Nephron progenitor cell (in vitro differentiated cells): Measurements from ENCODE around the gene KRTAP26-1.

Source experiments
- DNase-seq: peaks from one replicate; pipeline ENCODE4 v3.0.0; 2021
- H3K27ac Mint-ChIP-seq: 2 replicates; pipeline ENCODE4 v1.8.0; 2021; ENCODE audit warnings: mild to moderate bottlenecking, moderate library complexity, mixed read lengths
- H3K27me3 Mint-ChIP-seq: 2 replicates; pipeline ENCODE4 v1.8.0; 2021; ENCODE audit warnings: mild to moderate bottlenecking, low read depth, mixed read lengths; ENCODE audit not compliant: poor library complexity
- H3K36me3 Mint-ChIP-seq: 2 replicates; pipeline ENCODE4 v1.8.0; 2021; ENCODE audit warnings: low read depth, mixed read lengths
- H3K4me1 Mint-ChIP-seq: 2 replicates; pipeline ENCODE4 v1.8.0; 2021; ENCODE audit warnings: mixed read lengths
- H3K4me3 Mint-ChIP-seq: 2 replicates; pipeline ENCODE4 v1.8.0; 2021; ENCODE audit warnings: mild to moderate bottlenecking, moderate library complexity, mixed read lengths
- H3K9me3 Mint-ChIP-seq: 2 replicates; pipeline ENCODE4 v1.8.0; 2021; ENCODE audit warnings: mild to moderate bottlenecking, moderate library complexity, mixed read lengths
- CTCF ChIP-seq: fragments of 200-600 bp; sonication (generic); IDR thresholded peaks from 2 replicates; pipeline ENCODE4 v1.5.0; 2021; ENCODE audit warnings: antibody characterized with exemption

KRTAP26-1 gene

GRCh38 chr21:30315701-30316100 is 4.4 kb downstream of the KRTAP26-1 start:
- H3K9me3 Mint-ChIP-seq, result no peaks in the 10 kb centered on the region
- H3K36me3 Mint-ChIP-seq, result no peaks in the 10 kb centered on the region
- H3K27ac Mint-ChIP-seq, result no peak overlapping the region
- TF ChIP-seq CTCF, result no peak
- H3K4me3 Mint-ChIP-seq, result no peak overlapping the region
- H3K4me1 Mint-ChIP-seq, result no peaks in the 10 kb centered on the region
- DNase-seq, result no peak
- H3K27me3 Mint-ChIP-seq, result peaks cover 12% of the 10 kb centered on the region

GRCh38 chr21:30306884-30307283 is 13.2 kb downstream of the KRTAP26-1 start:
- Mint-ChIP-seq H3K36me3 (no peaks in the 10 kb centered on the region), H3K27me3 (no peaks in the 10 kb centered on the region), H3K27ac (no peak overlapping the region), H3K4me3 (no peak overlapping the region), H3K4me1 (no peaks in the 10 kb centered on the region), H3K9me3 (no peaks in the 10 kb centered on the region)
- no peak for DNase-seq
- no peak for TF ChIP-seq CTCF

GRCh38 chr21:30305136-30305535 is 15.0 kb downstream of the KRTAP26-1 start:
- Mint-ChIP-seq H3K27ac (no peak overlapping the region), H3K27me3 (no peaks in the 10 kb centered on the region), H3K4me1 (no peaks in the 10 kb centered on the region), H3K36me3 (no peaks in the 10 kb centered on the region), H3K9me3 (peaks cover 4% of the 10 kb centered on the region), H3K4me3 (no peak overlapping the region)
- DNase-seq, result no peak
- no peak for TF ChIP-seq CTCF

- H3K9me3 Mint-ChIP-seq, result no peaks in the 10 kb centered on the region
- DNase-seq, result no peak
- TF ChIP-seq CTCF, result no peak
- H3K36me3 Mint-ChIP-seq, result no peaks in the 10 kb centered on the region
- no peak within 1 kb of the TSS for H3K27ac Mint-ChIP-seq
- H3K27me3 Mint-ChIP-seq, result peaks cover 8% of the 10 kb centered on the region
- H3K4me1 Mint-ChIP-seq, result no peaks in the 10 kb centered on the region
- no peak within 1 kb of the TSS for H3K4me3 Mint-ChIP-seq
Measured at GRCh38 chr21:30289215-30289614, 30.9 kb downstream of the KRTAP26-1 start, which contains the start of gene KRTAP25-1. Gene KRTAP25-1, minus strand, starts transcription at chr21:30289514. Its CDS starts 24 bp downstream, at chr21:30289490.

- H3K4me3 Mint-ChIP-seq, result no peak within 1 kb of the TSS
- DNase-seq, result no peak
- no peaks in the 10 kb centered on the region for H3K9me3 Mint-ChIP-seq
- H3K36me3 Mint-ChIP-seq, result no peaks in the 10 kb centered on the region
- peaks cover 8% of the 10 kb centered on the region for H3K27me3 Mint-ChIP-seq
- H3K4me1 Mint-ChIP-seq, result no peaks in the 10 kb centered on the region
- no peak for TF ChIP-seq CTCF
- H3K27ac Mint-ChIP-seq, result no peak within 1 kb of the TSS
Measured at GRCh38 chr21:30282850-30283249, 37.3 kb downstream of the KRTAP26-1 start, which contains the start of gene KRTAP24-1. Gene KRTAP24-1, minus strand, starts transcription at chr21:30282950. Its CDS starts 18 bp downstream, at chr21:30282932.

- TF ChIP-seq CTCF, result no peak
- no peaks in the 10 kb centered on the region for H3K4me1 Mint-ChIP-seq
- no peak overlapping the region for H3K4me3 Mint-ChIP-seq
- H3K27ac Mint-ChIP-seq, result no peak overlapping the region
- H3K9me3 Mint-ChIP-seq, result peaks cover 7% of the 10 kb centered on the region
- no peak for DNase-seq
- peaks cover 10% of the 10 kb centered on the region for H3K27me3 Mint-ChIP-seq
- H3K36me3 Mint-ChIP-seq, result no peaks in the 10 kb centered on the region
Measured at GRCh38 chr21:30271611-30272010, 48.5 kb downstream of the KRTAP26-1 start.
